Right lung (tissue), 5 donors: Measurements from ENCODE around the gene UAP1L1. TPM values are rescaled to one million over a fixed set of nuclear protein-coding genes. Genes with fewer than 3 reads are reported as not detected.

Experiments used
- DNase-seq, 2 donors: peaks; one replicate each; pipeline ENCODE4 v3.0.0-alpha.2; 2013
- polyA plus RNA-seq, 5 donors: library from polyadenylated mRNA; unstranded; fragments of 120-200 nt; gene quantifications; one replicate each; pipeline versions ENCODE4 v1.2.1 to v1.2.3, GENCODE V29; 2013; ENCODE audit warnings: inconsistent platforms in 1 of 5, low replicate concordance in 1 of 5; ENCODE audit not compliant: insufficient read length in 5 of 5, insufficient read depth in 1 of 5

UAP1L1 gene
- polyA plus RNA-seq, 5 donors, result 4.6 to 8.4 (median 5.6) TPM

GRCh38 chr9:137040568-137040967 lies 36.7 kb upstream of the UAP1L1 start:
- DNase-seq, result no peak

- DNase-seq, result no peak
These were observed 36.2 kb upstream of the UAP1L1 start for GRCh38 chr9:137041124-137041523.

- DNase-seq, result no peak
These were observed 34.3 kb upstream of the UAP1L1 start for GRCh38 chr9:137042751-137043727.

GRCh38 chr9:137044037-137044436 lies 33.3 kb upstream of the UAP1L1 start:
- no peak for DNase-seq

- no peak for DNase-seq
These were observed 32.7 kb upstream of the UAP1L1 start for GRCh38 chr9:137044502-137045177.

- DNase-seq, result no peak
These were observed 31.8 kb upstream of the UAP1L1 start for GRCh38 chr9:137045294-137046087.

- peak in 1 of 2 donors; percentile 61 for DNase-seq
These were observed 31.1 kb upstream of the UAP1L1 start, which contains the start of gene NPDC1 for GRCh38 chr9:137046088-137046787. TSS of gene NPDC1 (minus strand) at chr9:137046177. CDS start at chr9:137045989, 188 bp downstream.

GRCh38 chr9:137048655-137049543 lies 28.4 kb upstream of the UAP1L1 start:
- DNase-seq, result no peak

- DNase-seq, result no peak
These were observed 27.5 kb upstream of the UAP1L1 start for GRCh38 chr9:137049544-137050449.

GRCh38 chr9:137050570-137050969 lies 26.7 kb upstream of the UAP1L1 start:
- no peak for DNase-seq

GRCh38 chr9:137051145-137051724 lies 26.1 kb upstream of the UAP1L1 start:
- DNase-seq, result no peak

GRCh38 chr9:137052293-137052692 lies 25.0 kb upstream of the UAP1L1 start:
- DNase-seq, result no peak

GRCh38 chr9:137052998-137053943 lies 24.0 kb upstream of the UAP1L1 start:
- DNase-seq, result no peak

- no peak for DNase-seq
These were observed 23.1 kb upstream of the UAP1L1 start, which contains the start of gene ENTPD2 for GRCh38 chr9:137053944-137054931. TSS of gene ENTPD2 (minus strand) at chr9:137054061. CDS start at chr9:137053997, 64 bp downstream.

GRCh38 chr9:137054932-137055384 lies 22.4 kb upstream of the UAP1L1 start:
- no peak for DNase-seq
